Measurements from ENCODE around the gene DPP10.

The DPP10 gene

DNA sequence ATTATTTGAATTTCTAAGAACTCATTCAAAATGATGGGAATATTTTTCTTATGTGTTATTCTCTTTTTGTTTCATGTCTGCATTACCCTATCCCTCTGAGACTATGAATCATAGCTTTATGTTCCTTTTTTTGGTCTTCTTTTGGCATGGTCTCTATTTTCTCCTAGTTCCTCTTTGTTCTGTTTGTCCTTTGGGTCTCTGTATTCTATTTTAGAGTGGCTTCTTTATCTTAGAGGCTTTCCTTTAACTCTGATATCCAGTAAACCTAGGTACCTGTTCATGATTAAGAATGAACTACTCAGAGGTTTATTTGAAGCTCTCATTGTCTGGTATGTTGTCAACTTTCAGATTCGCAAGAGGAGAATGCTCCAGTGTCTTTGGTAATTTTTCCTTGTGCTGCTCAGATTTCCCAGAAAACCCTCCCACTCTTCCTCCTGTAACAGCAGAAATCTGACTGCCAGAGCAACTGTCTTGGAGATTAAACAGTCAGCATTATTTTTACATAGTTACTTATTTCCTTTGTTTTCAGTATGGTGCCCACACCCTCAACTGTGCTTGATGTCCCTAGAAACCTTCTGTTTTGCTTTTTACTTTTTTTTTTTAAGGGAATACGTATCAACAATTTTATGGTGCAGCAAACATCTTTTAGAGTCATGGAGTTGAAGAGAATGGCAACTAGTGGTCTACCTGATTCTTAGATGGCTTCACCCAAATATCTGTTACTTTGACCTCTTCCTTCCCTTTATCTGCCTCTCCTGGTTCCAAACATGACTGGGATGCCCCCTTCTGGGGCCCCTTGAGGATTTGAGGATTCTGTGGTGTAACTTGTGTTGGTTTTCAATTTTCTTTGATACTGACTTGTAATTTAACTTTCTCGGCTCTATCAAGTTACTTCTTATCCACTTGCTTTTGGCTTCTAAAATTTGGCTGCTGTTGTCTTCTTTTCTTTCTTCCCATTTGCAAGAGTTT is 92.0 kb downstream of the DPP10 start:
- H3K27ac ChIP-seq, result no peak overlapping the region
- TF ChIP-seq ZFX (IDR thresholded peaks at IDR 0.05), result no peak
- TF ChIP-seq CTCF (conservative IDR thresholded peaks at IDR 0.05), result no peak

- TF ChIP-seq CTCF (conservative IDR thresholded peaks at IDR 0.05), result no peak
- TF ChIP-seq ZFX (IDR thresholded peaks at IDR 0.05), result no peak
- H3K27ac ChIP-seq, result no peak overlapping the region
Measured at GRCh38 chr2:114537777-114538176, 95.3 kb downstream of the DPP10 start.

- TF ChIP-seq ZFX (IDR thresholded peaks at IDR 0.05) (no peak), CTCF (conservative IDR thresholded peaks at IDR 0.05) (no peak)
- no peak overlapping the region for H3K27ac ChIP-seq
Measured at GRCh38 chr2:114542695-114543094, 100.3 kb downstream of the DPP10 start.

GRCh38 chr2:114543236-114543766 is 100.9 kb downstream of the DPP10 start:
- no peak for TF ChIP-seq ZFX (IDR thresholded peaks at IDR 0.05)
- peak; percentile 71 for TF ChIP-seq CTCF (conservative IDR thresholded peaks at IDR 0.05)
- H3K27ac ChIP-seq, result peak overlapping the region; percentile 25; the same call in 1 of the 2 replicates

DNA sequence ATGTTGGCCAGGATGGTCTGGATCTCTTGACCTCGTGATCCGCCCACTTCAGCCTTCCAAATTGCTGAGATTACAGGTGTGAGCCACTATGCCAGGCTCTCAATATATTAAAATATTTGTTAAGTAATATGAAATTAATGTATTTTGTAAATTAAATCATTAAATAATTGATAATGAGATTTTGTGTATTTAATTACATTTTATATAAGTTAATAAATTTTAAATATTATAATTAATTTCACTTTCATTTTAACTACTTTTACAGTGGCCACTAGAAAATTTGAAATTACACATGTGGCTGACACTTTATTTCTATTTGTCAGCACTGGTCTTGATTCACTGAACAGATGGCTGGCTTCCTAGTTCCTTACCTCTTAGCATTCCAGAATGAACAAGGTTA is 102.6 kb downstream of the DPP10 start:
- H3K27ac ChIP-seq, result no peak overlapping the region
- TF ChIP-seq ZFX (IDR thresholded peaks at IDR 0.05) (no peak), CTCF (conservative IDR thresholded peaks at IDR 0.05) (no peak)

- H3K27ac ChIP-seq, result no peak overlapping the region
- TF ChIP-seq ZFX (IDR thresholded peaks at IDR 0.05) (no peak), CTCF (conservative IDR thresholded peaks at IDR 0.05) (no peak)
Measured at GRCh38 chr2:114546531-114546930, 104.1 kb downstream of the DPP10 start.

DNA sequence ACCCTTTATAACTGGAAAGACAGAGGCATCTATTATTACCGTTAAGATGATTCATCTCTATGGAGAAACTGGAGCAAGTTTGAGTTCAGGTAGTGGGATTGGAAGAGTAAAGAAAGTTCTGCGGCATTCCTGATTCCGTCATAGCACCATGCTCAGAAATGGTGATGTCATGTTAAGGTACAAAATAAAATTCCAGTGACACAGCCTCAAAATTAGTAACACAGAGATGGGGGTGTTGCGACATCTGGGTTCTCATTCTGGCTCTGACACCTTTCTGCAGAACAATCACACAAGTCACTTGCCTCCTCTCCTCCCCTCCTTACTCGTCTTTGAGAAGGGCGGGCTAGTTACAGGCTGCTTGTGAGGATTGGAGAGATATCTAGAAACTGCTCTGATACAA is 105.7 kb downstream of the DPP10 start:
- H3K27ac ChIP-seq, result no peak overlapping the region
- no peak for TF ChIP-seq CTCF (conservative IDR thresholded peaks at IDR 0.05)
- no peak for TF ChIP-seq ZFX (IDR thresholded peaks at IDR 0.05)

Measured in C4-2B (cell line).